B cell (primary cell): ENCODE measurements around the gene AATK. TPM values are rescaled to one million over a fixed set of nuclear protein-coding genes. Genes with fewer than 3 reads are reported as not detected.

ENCODE experiments used
- ATAC-seq: fragments of 200-7000 bp; cut with Tn5 transposase; one replicate; pipeline ENCODE4 v1.10.0; 2021; ENCODE audit warnings: low read depth, mild to moderate bottlenecking, moderate number of reproducible peaks, moderate library complexity
- CTCF ChIA-PET: fragments of 350-600 bp; sonication (Branson Sonifier 250); formaldehyde crosslinking; loops from one replicate; lab custom pipeline; 2021; ENCODE audit warnings: antibody characterized with exemption, inconsistent platforms; lab: Charles Lee
- POLR2A ChIA-PET: fragments of 350-600 bp; sonication (Branson Sonifier 250); formaldehyde crosslinking; loops from one replicate; lab custom pipeline; 2021; ENCODE audit warnings: antibody characterized with exemption; lab: Charles Lee
- DNase-seq: peaks from one replicate; pipeline ENCODE4 v3.0.0; 2013
- H2AFZ ChIP-seq: 2 replicates; pipeline ENCODE4 v1.6.1; 2012; ENCODE audit warnings: mild to moderate bottlenecking, low read depth, low read length; ENCODE audit not compliant: insufficient read depth, poor library complexity, severe bottlenecking
- H3K27ac ChIP-seq, 2 donors: 1 replicate in 1 of 2; 2 replicates in 1 of 2; pipeline ENCODE4 v1.5.1; 2012 to 2013; ENCODE audit warnings: low read length in 2 of 2, mild to moderate bottlenecking in 2 of 2, moderate library complexity in 1 of 2
- H3K27me3 ChIP-seq, 4 experiments: fragments of 200-600 bp in 1 of 4; sonication (generic) in 1 of 4; replicated peaks in 1 of 4; 1 replicate in 2 of 4; 2 replicates in 2 of 4; pipeline versions ENCODE4 v1.6.1 to v1.7.0; 2013 to 2016; ENCODE audit warnings: low read length in 3 of 4, mild to moderate bottlenecking in 2 of 4, mixed read lengths in 1 of 4, moderate library complexity in 1 of 4; ENCODE audit not compliant: insufficient read depth in 4 of 4, control insufficient read depth in 3 of 4; ENCODE audit errors: control extremely low read depth in 1 of 4
- H3K36me3 ChIP-seq, 2 experiments: replicated peaks in 1 of 2; 1 replicate in 1 of 2; 2 replicates in 1 of 2; pipeline versions ENCODE4 v1.6.1 to v1.7.1; 2013; ENCODE audit warnings: low read length in 1 of 2; ENCODE audit not compliant: insufficient read depth in 2 of 2, control insufficient read depth in 1 of 2; ENCODE audit errors: control extremely low read depth in 1 of 2, extremely low read depth in 1 of 2
- H3K4me1 ChIP-seq, 2 donors: fragments of 200-600 bp in 1 of 2; sonication (generic) in 1 of 2; 1 replicate in 1 of 2; 2 replicates in 1 of 2; pipeline versions ENCODE4 v1.5.1 to v1.6.1; 2013 to 2017; ENCODE audit warnings: low read length in 2 of 2; ENCODE audit not compliant: control insufficient read depth in 2 of 2, insufficient read depth in 2 of 2
- H3K4me2 ChIP-seq: replicated peaks from 2 replicates; pipeline ENCODE3; 2012; ENCODE audit warnings: mild to moderate bottlenecking, low read depth, low read length; ENCODE audit not compliant: poor library complexity, severe bottlenecking
- H3K4me3 ChIP-seq, 5 experiments: fragments of 200-600 bp in 1 of 5; sonication (generic) in 1 of 5; 1 replicate in 3 of 5; 2 replicates in 2 of 5; pipeline versions ENCODE4 v1.5.1 to v1.7.0; 2011 to 2016; ENCODE audit warnings: low read length in 4 of 5, mild to moderate bottlenecking in 4 of 5, low read depth in 2 of 5, control low read depth in 1 of 5, moderate library complexity in 1 of 5; ENCODE audit not compliant: insufficient read depth in 1 of 5; ENCODE audit errors: control extremely low read depth in 1 of 5, extremely low read depth in 1 of 5
- H3K79me2 ChIP-seq: fragments of 200-600 bp; sonication (generic); one replicate; pipeline ENCODE4 v1.6.0; 2016; ENCODE audit warnings: low read length; ENCODE audit not compliant: control insufficient read depth, insufficient read depth
- H3K9ac ChIP-seq: fragments of 200-600 bp; sonication (generic); 2 replicates; pipeline ENCODE4 v1.6.1; 2017; ENCODE audit warnings: mild to moderate bottlenecking, low read length, moderate library complexity
- H3K9me3 ChIP-seq, 3 donors: one replicate each; pipeline versions ENCODE4 v1.6.1 to v1.7.1; 2013; ENCODE audit warnings: low read length in 2 of 3; ENCODE audit not compliant: control insufficient read depth in 2 of 3, insufficient read depth in 1 of 3; ENCODE audit errors: control extremely low read depth in 1 of 3
- H4K20me1 ChIP-seq: 2 replicates; pipeline ENCODE4 v1.6.0; 2012; ENCODE audit warnings: mild to moderate bottlenecking, low read length; ENCODE audit not compliant: insufficient read depth, control insufficient read depth, poor library complexity, severe bottlenecking
- H3K27ac Mint-ChIP-seq: one replicate; pipeline ENCODE4 v1.8.0; 2021; ENCODE audit warnings: mixed read lengths
- H3K27me3 Mint-ChIP-seq: one replicate; pipeline ENCODE4 v1.8.0; 2021; ENCODE audit warnings: mixed read lengths
- H3K4me1 Mint-ChIP-seq: one replicate; pipeline ENCODE4 v1.8.0; 2021; ENCODE audit warnings: mixed read lengths
- H3K4me3 Mint-ChIP-seq: one replicate; pipeline ENCODE4 v1.8.0; 2021; ENCODE audit warnings: mixed read lengths
- H3K9me3 Mint-ChIP-seq: one replicate; pipeline ENCODE4 v1.8.0; 2022; ENCODE audit warnings: mixed read lengths; ENCODE audit not compliant: insufficient read depth
- EZH2 ChIP-seq: IDR thresholded peaks from 2 replicates; pipeline ENCODE4 v1.6.1; 2012; ENCODE audit warnings: borderline replicate concordance, low read depth, mild to moderate bottlenecking, moderate library complexity, low read length; ENCODE audit not compliant: insufficient read depth, poor library complexity, severe bottlenecking
- WGBS: methylation state at CpG from one replicate; pipeline ENCODE4 v1.1.5; 2013; ENCODE audit warnings: missing lambda C conversion rate; ENCODE audit not compliant: insufficient coverage; 5-methylcytosine and 5-hydroxymethylcytosine counted together
- intact Hi-C: fragments of 100-400 bp; cut with micrococcal nuclease; formaldehyde crosslinking; loops from one replicate; pipeline ENCODE4 v1.10.0; 2022
- polyA plus RNA-seq: library from polyadenylated mRNA; depleted of rRNA; stranded (reverse); fragments of >200 nt; gene quantifications from 2 replicates; pipeline ENCODE4 v1.2.3, GENCODE V29; 2012
- total RNA-seq, 2 donors: library from RNA; stranded (reverse); fragments of 120-200 nt in 1 of 2; gene quantifications; 1 replicate in 1 of 2; 2 replicates in 1 of 2; pipeline versions ENCODE4 v1.2.3 to v1.2.4, GENCODE V29; 2013 to 2022
- TF ChIP-seq, protein P1 (sequence below): fragments of 200-600 bp; IDR thresholded peaks from one replicate; pipeline ENCODE4 v1.8.0; 2022; ENCODE audit warnings: antibody characterized with exemption, mild to moderate bottlenecking

The AATK gene
- total and polyA plus RNA-seq, 2 donors (not counting 1 experiment from before 2014, with no cell fraction given): 0.21 to 1.7 TPM

DNA sequence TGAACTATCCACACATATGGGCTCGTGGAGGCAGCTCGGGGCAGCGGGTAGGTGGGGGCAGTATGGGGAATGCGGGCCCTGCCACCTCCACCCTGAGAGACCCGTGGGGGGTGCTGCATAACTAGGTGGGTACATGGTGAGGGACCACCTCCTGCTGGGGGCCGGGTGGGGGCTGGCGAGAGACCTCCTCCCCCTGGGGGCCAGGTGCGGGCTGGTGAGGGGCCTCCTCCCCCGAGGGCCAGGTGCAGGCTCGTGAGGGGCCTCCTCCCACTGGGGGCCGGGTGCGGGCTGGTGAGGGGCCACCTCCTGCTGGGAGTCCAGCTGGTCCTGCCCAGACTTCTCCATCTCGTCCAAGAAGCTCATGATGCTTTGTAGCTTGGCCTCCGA, 31.4 kb upstream of the AATK start:
- Mint-ChIP-seq H3K27me3 (no peaks in the 10 kb centered on the region), H3K4me1 (no peaks in the 10 kb centered on the region), H3K4me3 (no peak overlapping the region), H3K27ac (no peak overlapping the region), H3K9me3 (no peaks in the 10 kb centered on the region)
- no peak for DNase-seq
- H3K4me2 ChIP-seq: no peak overlapping the region
- H3K27me3 ChIP-seq: no peaks in the 10 kb centered on the region
- no peaks in the 10 kb centered on the region for H3K79me2 ChIP-seq
- no peak for ATAC-seq
- no peak overlapping the region for H3K4me3 ChIP-seq
- 90% methylated on average over 13 of the region's 14 CpGs for WGBS
- intact Hi-C loops: no loop called here
- no peak overlapping the region for H3K9ac ChIP-seq
- H2AFZ ChIP-seq: no peak overlapping the region
- POLR2A ChIA-PET: no interaction called here
- H3K27ac ChIP-seq: no peak overlapping the region
- no peaks in the 10 kb centered on the region for H4K20me1 ChIP-seq
- CTCF ChIA-PET: no interaction called here
- H3K4me1 ChIP-seq: no peaks in the 10 kb centered on the region
- H3K9me3 ChIP-seq: no peaks in the 10 kb centered on the region
- H3K36me3 ChIP-seq: peaks cover 0 to 13% of the 10 kb centered on the region in 2 experiments
- TF ChIP-seq EZH2: no peak
- TF ChIP-seq, protein P1, sequence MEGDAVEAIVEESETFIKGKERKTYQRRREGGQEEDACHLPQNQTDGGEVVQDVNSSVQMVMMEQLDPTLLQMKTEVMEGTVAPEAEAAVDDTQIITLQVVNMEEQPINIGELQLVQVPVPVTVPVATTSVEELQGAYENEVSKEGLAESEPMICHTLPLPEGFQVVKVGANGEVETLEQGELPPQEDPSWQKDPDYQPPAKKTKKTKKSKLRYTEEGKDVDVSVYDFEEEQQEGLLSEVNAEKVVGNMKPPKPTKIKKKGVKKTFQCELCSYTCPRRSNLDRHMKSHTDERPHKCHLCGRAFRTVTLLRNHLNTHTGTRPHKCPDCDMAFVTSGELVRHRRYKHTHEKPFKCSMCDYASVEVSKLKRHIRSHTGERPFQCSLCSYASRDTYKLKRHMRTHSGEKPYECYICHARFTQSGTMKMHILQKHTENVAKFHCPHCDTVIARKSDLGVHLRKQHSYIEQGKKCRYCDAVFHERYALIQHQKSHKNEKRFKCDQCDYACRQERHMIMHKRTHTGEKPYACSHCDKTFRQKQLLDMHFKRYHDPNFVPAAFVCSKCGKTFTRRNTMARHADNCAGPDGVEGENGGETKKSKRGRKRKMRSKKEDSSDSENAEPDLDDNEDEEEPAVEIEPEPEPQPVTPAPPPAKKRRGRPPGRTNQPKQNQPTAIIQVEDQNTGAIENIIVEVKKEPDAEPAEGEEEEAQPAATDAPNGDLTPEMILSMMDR: no peak

DNA sequence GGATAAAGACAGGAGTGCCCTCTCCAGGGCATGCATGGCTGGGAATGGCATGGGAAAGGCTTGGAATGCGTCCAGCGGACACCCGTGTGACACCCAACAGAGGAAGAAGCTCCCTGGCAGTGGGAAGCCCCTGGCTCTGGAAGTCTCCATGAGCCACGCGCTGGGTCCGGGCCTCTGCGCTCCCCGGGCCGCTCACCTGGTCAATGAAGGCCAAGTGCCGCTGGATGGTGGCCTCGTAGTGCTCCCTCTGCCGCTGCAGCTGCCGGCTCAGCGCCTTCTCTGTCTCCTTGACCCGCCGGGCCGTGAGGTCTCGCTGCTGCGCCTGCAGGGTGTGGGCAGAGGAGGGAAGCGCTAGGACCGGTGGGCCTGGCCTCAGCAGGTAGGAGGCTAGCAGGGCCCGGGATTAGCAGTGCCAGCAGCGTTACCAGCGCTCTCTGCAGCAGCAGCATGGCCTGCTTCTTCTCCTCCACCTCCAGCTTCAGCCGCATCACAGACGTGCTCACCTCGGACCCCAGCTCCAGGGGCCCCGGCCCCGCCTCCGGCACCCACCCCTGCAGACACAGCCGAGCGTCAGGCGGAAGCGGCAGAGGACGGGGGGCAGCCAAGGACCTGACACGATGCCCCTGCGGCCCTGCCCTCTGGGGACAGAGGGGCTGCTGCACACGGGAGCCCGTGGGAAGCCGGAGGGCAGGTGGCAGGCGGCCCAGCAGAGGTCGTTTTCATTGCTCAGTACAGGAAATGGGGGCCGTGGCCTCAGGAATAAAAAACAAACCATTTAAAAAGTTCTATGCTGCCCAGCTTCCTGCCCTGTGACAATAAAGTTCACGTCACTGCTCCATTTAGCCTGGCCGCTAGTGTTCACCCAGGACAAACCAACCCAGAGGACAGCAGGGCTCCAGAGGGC, 30.7 kb upstream of the AATK start:
- H2AFZ ChIP-seq: no peak overlapping the region
- H3K9me3 Mint-ChIP-seq: no peaks in the 10 kb centered on the region
- H3K9me3 ChIP-seq: no peaks in the 10 kb centered on the region
- CTCF ChIA-PET: no interaction called here
- intact Hi-C loops: no loop called here
- DNase-seq (no peak), ATAC-seq (no peak)
- H3K4me2 ChIP-seq: no peak overlapping the region
- no peak for TF ChIP-seq EZH2
- TF ChIP-seq, protein P1: no peak
- no peaks in the 10 kb centered on the region for H3K27me3 ChIP-seq
- no peak overlapping the region for H3K9ac ChIP-seq
- H3K79me2 ChIP-seq: no peaks in the 10 kb centered on the region
- peaks cover 0 to 13% of the 10 kb centered on the region in 2 experiments for H3K36me3 ChIP-seq
- no peak overlapping the region for H3K27ac ChIP-seq
- no peak overlapping the region for H3K4me3 Mint-ChIP-seq
- H3K4me1 ChIP-seq: no peaks in the 10 kb centered on the region
- no peaks in the 10 kb centered on the region for H3K27me3 Mint-ChIP-seq
- no peaks in the 10 kb centered on the region for H3K4me1 Mint-ChIP-seq
- WGBS: 90% methylated on average over 43 of the region's 45 CpGs
- H3K27ac Mint-ChIP-seq: no peak overlapping the region
- POLR2A ChIA-PET: no interaction called here
- H4K20me1 ChIP-seq: no peaks in the 10 kb centered on the region
- H3K4me3 ChIP-seq: no peak overlapping the region
